GM12801 (cell line): ENCODE data around the gene IGSF9.

Source experiments
- TF ChIP-seq, protein P1 (sequence below): IDR thresholded peaks from one replicate; pipeline ENCODE4 v1.5.1; 2011; ENCODE audit warnings: control low read depth; ENCODE audit not compliant: insufficient read length; ENCODE audit errors: extremely low read depth

IGSF9 gene

DNA sequence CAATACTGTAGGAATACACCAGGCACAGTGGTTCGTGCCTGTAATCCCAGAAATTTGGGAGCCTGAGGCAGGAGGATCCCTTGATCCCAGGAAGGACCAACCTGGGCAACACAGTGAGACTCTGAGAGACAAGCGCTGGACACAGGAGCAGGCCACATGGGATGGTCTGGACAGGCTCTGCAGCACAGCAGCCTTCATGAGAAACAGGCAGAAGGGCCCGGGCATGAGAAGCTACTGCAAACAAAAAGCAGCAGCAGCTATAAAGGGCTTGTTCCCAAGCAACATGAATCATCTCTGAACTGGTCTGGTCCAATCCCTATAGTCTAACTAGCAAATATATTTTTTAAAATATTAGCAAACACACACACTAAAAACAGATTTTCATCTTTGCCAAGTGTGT, 44.2 kb upstream of the IGSF9 start:
- TF ChIP-seq, protein P1, sequence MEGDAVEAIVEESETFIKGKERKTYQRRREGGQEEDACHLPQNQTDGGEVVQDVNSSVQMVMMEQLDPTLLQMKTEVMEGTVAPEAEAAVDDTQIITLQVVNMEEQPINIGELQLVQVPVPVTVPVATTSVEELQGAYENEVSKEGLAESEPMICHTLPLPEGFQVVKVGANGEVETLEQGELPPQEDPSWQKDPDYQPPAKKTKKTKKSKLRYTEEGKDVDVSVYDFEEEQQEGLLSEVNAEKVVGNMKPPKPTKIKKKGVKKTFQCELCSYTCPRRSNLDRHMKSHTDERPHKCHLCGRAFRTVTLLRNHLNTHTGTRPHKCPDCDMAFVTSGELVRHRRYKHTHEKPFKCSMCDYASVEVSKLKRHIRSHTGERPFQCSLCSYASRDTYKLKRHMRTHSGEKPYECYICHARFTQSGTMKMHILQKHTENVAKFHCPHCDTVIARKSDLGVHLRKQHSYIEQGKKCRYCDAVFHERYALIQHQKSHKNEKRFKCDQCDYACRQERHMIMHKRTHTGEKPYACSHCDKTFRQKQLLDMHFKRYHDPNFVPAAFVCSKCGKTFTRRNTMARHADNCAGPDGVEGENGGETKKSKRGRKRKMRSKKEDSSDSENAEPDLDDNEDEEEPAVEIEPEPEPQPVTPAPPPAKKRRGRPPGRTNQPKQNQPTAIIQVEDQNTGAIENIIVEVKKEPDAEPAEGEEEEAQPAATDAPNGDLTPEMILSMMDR, result no peak

DNA sequence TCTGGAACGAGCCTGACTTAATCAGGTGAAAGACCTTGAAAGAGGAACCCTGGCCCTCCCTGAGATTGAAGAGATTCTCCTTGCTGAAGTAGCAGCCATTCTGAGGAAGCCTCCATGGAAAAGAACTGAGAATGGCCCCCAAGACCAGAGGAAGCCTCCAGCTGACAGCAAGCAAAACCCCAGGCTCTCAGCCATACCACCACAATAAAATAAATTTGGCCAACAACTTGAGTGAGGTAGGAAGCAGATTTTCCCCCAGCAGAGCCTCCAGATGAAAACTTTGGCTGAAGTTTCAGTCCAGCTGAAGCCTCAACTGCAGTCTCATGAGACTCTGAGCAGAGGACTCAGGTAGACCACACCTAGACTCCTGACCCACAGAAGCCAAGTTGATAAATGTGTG, 42.6 kb upstream of the IGSF9 start:
- TF ChIP-seq, protein P1, result no peak

DNA sequence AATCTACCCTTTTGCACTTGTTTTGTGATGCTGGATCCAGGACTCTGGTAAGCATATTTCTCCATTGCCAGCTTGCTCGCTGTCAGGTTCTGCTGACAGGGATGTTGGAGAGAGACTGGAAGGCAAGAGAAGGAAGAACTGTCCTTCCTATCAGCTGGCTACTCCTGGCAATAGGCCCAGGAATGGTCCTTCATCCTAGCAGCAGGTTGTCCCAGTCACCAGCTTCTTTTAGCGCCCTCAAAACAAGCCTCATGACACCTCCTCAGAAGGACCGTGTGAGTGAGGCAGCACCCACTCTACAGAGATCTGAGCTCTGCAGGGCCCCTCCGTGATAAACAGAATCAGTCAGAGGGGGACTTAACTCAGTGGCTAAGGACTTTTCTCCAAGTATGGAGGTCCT, 41.8 kb upstream of the IGSF9 start:
- TF ChIP-seq, protein P1, result no peak

DNA sequence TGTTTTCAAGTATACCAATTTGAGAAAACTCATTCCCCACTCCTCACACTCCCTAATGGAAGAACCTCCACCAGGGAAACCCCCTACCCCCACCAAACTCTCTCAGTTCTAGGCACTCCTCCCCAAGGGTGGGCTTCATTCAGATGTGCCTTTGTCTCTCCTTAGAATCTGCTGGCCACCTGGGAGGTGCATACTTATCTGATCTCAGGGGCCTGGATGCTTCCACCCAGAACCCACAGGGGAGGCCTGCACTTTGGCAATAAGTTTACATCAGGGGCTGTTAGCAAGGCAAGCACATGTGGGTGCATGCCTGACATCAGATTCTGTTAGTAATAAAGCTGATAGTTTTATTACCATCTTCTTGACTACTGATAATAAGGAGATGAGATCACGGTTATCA, 41.1 kb upstream of the IGSF9 start:
- TF ChIP-seq, protein P1, result no peak

DNA sequence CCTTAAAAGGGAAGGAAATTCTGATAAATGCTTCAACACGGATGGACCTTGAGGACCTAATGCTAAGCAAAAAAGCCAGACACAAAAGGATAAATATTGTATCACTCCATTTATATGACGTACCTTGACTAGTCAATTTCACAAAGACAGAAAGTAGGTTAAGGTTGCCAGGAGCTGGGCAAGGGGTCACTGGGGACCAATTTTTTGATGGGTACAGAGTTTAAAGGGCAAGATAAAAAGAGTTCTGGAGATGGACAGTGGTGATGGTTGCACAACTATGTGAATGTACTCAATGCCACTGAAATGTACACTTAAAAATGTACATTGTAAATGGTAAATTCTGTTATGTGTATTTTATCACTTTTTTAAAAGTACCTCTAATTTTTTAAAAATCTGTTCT, 40.7 kb upstream of the IGSF9 start:
- TF ChIP-seq, protein P1, result no peak

DNA sequence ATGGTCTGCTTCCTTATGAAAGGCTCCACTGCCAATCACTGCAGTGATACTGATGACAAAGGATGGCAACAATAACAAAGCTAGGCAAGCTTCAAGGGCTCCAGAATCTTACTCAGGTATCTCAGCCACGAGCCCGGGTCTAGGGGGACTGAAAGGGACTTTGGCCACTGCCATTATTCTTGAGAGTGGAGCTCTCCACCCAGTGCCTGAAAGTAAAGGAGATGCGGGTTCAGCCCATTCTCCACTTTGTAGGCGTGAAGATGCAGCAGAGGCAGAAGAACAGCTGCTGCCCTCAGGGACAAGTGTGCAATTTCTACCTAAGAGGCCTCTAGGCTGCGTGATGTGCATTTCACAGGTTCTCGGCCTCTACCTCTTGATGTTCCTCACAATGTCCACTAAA, 40.1 kb upstream of the IGSF9 start:
- TF ChIP-seq, protein P1, result no peak

DNA sequence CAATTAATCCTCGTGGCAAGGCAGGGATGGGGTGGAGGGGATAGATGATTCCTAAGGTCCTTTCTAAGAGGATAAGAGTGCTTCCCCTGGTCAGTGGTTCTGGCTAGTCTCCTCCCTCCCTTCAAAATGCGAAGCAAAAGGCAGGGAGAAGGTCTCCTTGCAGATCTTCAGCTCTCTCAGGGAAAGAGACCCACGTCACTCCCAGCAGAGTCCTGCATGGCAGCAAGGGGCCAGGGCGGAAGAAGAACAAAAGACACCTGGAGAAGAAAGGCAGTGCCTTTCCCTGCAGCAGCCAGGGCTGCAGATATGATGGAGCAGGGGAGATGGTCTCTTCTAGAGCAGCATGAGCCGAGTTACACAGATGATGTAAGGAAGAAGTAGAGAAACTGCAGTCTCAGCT, 38.3 kb upstream of the IGSF9 start:
- TF ChIP-seq, protein P1, result no peak

DNA sequence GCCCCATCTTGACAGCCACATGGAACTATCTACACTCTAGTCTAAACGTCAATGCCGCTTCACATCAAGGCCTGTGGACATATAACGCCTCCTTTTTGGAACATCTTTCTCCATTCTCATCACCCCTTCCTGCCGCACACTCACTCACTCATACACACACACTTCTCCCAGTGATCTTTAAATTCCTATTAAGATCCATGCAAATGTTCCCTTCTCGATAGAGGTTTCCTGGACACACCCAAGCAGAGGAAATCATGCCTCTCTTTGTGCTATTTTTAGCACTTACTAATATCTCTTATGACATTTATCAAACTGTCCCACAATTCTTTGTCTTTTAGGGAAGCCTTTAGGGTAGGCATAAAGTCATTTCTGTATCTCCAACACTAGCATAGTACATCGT, 36.9 kb upstream of the IGSF9 start:
- TF ChIP-seq, protein P1, result no peak
